Keratinocyte (primary cell): Measurements from ENCODE around the gene ELL. TPM values are rescaled to one million over a fixed set of nuclear protein-coding genes. Genes with fewer than 3 reads are reported as not detected.

Experiments
- DNase-seq: peaks from one replicate; pipeline ENCODE4 v3.0.0-alpha.2; 2011; ENCODE audit warnings: low read depth, missing footprints, low spot score
- FAIRE-seq: peaks from 2 replicates; lab custom pipeline; 2011; peaks lifted over from hg19 to GRCh38; lab: Jason Lieb, UNC
- H2AFZ ChIP-seq: 2 replicates; pipeline ENCODE4 v1.6.0; 2012; ENCODE audit warnings: low read length, control low read depth, inconsistent platforms; ENCODE audit not compliant: control insufficient read depth
- H3K27ac ChIP-seq: 2 replicates; pipeline ENCODE4 v1.5.1; 2011; ENCODE audit warnings: low read length; ENCODE audit not compliant: control insufficient read depth, insufficient read depth
- H3K27me3 ChIP-seq: 3 replicates; pipeline ENCODE4 v1.6.0; 2011; ENCODE audit warnings: low read length; ENCODE audit not compliant: control insufficient read depth, insufficient read depth; ENCODE audit errors: extremely low read depth
- H3K36me3 ChIP-seq, 2 experiments: 2 replicates in 1 of 2; 3 replicates in 1 of 2; pipeline ENCODE4 v1.5.1; 2011; ENCODE audit warnings: low read length in 2 of 2, mild to moderate bottlenecking in 1 of 2; ENCODE audit not compliant: control insufficient read depth in 2 of 2, insufficient read depth in 2 of 2; ENCODE audit errors: extremely low read depth in 1 of 2
- H3K4me1 ChIP-seq: 3 replicates; pipeline ENCODE4 v1.5.1; 2011; ENCODE audit warnings: low read length; ENCODE audit not compliant: control insufficient read depth, insufficient read depth; ENCODE audit errors: extremely low read depth
- H3K4me2 ChIP-seq: 3 replicates; pipeline ENCODE4 v1.6.0; 2011; ENCODE audit warnings: low read depth, low read length; ENCODE audit not compliant: control insufficient read depth, insufficient read depth; ENCODE audit errors: extremely low read depth
- H3K4me3 ChIP-seq, 3 experiments: fragments of 200-600 bp in 1 of 3; sonication (generic) in 1 of 3; 2 replicates in 2 of 3; 3 replicates in 1 of 3; pipeline ENCODE4 v1.5.1; 2011 to 2016; ENCODE audit warnings: low read length in 3 of 3, mild to moderate bottlenecking in 3 of 3, control low read depth in 2 of 3, inconsistent platforms in 1 of 3, low read depth in 1 of 3, mixed read lengths in 1 of 3, mixed run types in 1 of 3, moderate library complexity in 1 of 3; ENCODE audit not compliant: control insufficient read depth in 2 of 3, insufficient read depth in 2 of 3; ENCODE audit errors: extremely low read depth in 1 of 3
- H3K79me2 ChIP-seq: 2 replicates; pipeline ENCODE4 v1.6.0; 2012; ENCODE audit warnings: low read length; ENCODE audit not compliant: control insufficient read depth, insufficient read depth
- H3K9ac ChIP-seq: 3 replicates; pipeline ENCODE4 v1.6.0; 2011; ENCODE audit warnings: low read length; ENCODE audit not compliant: control insufficient read depth, insufficient read depth; ENCODE audit errors: extremely low read depth
- H3K9me1 ChIP-seq: 3 replicates; pipeline ENCODE4 v1.6.0; 2011; ENCODE audit warnings: low read length; ENCODE audit not compliant: control insufficient read depth, insufficient read depth; ENCODE audit errors: extremely low read depth
- H3K9me3 ChIP-seq: 2 replicates; pipeline ENCODE4 v1.5.1; 2012; ENCODE audit warnings: low read depth, low read length; ENCODE audit not compliant: control insufficient read depth
- H4K20me1 ChIP-seq: 3 replicates; pipeline ENCODE4 v1.6.0; 2011; ENCODE audit warnings: low read length; ENCODE audit not compliant: control insufficient read depth, insufficient read depth; ENCODE audit errors: extremely low read depth
- CTCF ChIP-seq, 3 experiments: IDR thresholded peaks in 1 of 3; conservative IDR thresholded peaks in 1 of 3; optimal IDR thresholded peaks in 1 of 3; 2 replicates in 2 of 3; 3 replicates in 1 of 3; pipeline versions ENCODE3 to v1.5.1; 2011; ENCODE audit warnings: low read length in 3 of 3, mild to moderate bottlenecking in 3 of 3, moderate library complexity in 2 of 3, control low read depth in 1 of 3, inconsistent platforms in 1 of 3; ENCODE audit not compliant: insufficient read depth in 2 of 3; ENCODE audit errors: extremely low read depth in 1 of 3
- EZH2 ChIP-seq: IDR thresholded peaks from one replicate; pipeline ENCODE4 v1.6.1; 2012; ENCODE audit warnings: inconsistent platforms, mild to moderate bottlenecking, low read length, moderate library complexity
- dilution Hi-C: fragments of 300-500 bp; cut with MboI; formaldehyde crosslinking; loops from one replicate; pipeline ENCODE4 v1.7.0; 2020; ENCODE audit warnings: low sequenced_read_pairs; ENCODE audit not compliant: extremely low pct_ligation_motif_present
- polyA plus RNA-seq, 5 experiments: library from polyadenylated mRNA; depleted of rRNA in 3 of 5; stranded (reverse) in 3 of 5; stranded (forward) in 1 of 5; unstranded in 1 of 5; fragments of >200 nt; gene quantifications; 1 replicate in 1 of 5; 2 replicates in 3 of 5; 3 replicates in 1 of 5; pipeline versions ENCODE4 v1.2.1 to v1.2.3, GENCODE V29; 2011 to 2012; ENCODE audit warnings: missing spikeins in 2 of 5, low read depth in 1 of 5, low replicate concordance in 1 of 5

ELL gene
- polyA plus RNA-seq, 1 donor (not counting 4 experiments of a cell fraction or from before 2014, with no cell fraction given), result 4.4 TPM

GRCh38 chr19:18412610-18413239, 109.1 kb downstream of the ELL start:
- no peaks in the 10 kb centered on the region for H3K27me3 ChIP-seq
- no peak for TF ChIP-seq CTCF (optimal IDR thresholded peaks at IDR 0.05 in 1 of 3, IDR thresholded peaks at IDR 0.05 in 1 of 3, conservative IDR thresholded peaks at IDR 0.05 in 1 of 3; ENCODE audit: extremely low read depth in 1 of 3, insufficient read depth in 2 of 3, low read length in 3 of 3)
- TF ChIP-seq EZH2, result no peak
- DNase-seq (no peak), FAIRE-seq (no peak)
- dilution Hi-C loops, result no loop called here
- no peak overlapping the region for H2AFZ ChIP-seq
- H3K79me2 ChIP-seq, result no peaks in the 10 kb centered on the region
- no peaks in the 10 kb centered on the region for H3K9me3 ChIP-seq
- no peak overlapping the region for H3K4me2 ChIP-seq
- H3K9me1 ChIP-seq, result no peaks in the 10 kb centered on the region
- H4K20me1 ChIP-seq, result no peaks in the 10 kb centered on the region
- H3K36me3 ChIP-seq, result no peaks in the 10 kb centered on the region
- H3K4me3 ChIP-seq, result no peak overlapping the region
- peaks cover 12% of the 10 kb centered on the region for H3K4me1 ChIP-seq
- no peak overlapping the region for H3K27ac ChIP-seq
- no peak overlapping the region for H3K9ac ChIP-seq

- no peak overlapping the region for H2AFZ ChIP-seq
- no peaks in the 10 kb centered on the region for H3K9me1 ChIP-seq
- dilution Hi-C loops, result no loop called here
- no peaks in the 10 kb centered on the region for H3K79me2 ChIP-seq
- no peaks in the 10 kb centered on the region for H3K36me3 ChIP-seq
- H3K27me3 ChIP-seq, result no peaks in the 10 kb centered on the region
- FAIRE-seq, result no peak
- no peaks in the 10 kb centered on the region for H3K4me1 ChIP-seq
- no peak overlapping the region for H3K4me2 ChIP-seq
- no peak for DNase-seq
- no peaks in the 10 kb centered on the region for H3K9me3 ChIP-seq
- H4K20me1 ChIP-seq, result no peaks in the 10 kb centered on the region
- TF ChIP-seq CTCF (optimal IDR thresholded peaks at IDR 0.05 in 1 of 3, IDR thresholded peaks at IDR 0.05 in 1 of 3, conservative IDR thresholded peaks at IDR 0.05 in 1 of 3; ENCODE audit: extremely low read depth in 1 of 3, insufficient read depth in 2 of 3, low read length in 3 of 3) (peak; percentile 28 to 56 (median 49)), EZH2 (no peak)
- H3K27ac ChIP-seq, result no peak overlapping the region
- no peak overlapping the region for H3K4me3 ChIP-seq
- H3K9ac ChIP-seq, result no peak overlapping the region
Observed at GRCh38 chr19:18408053-18408476, 113.8 kb downstream of the ELL start.
